Ectodermal cell (in vitro differentiated cells): ENCODE measurements around the gene ZNF462.
"Not testable (repeated sequence)": the region's sequence is repeated elsewhere in the genome, so short reads cannot be mapped to it uniquely, and the experiment has no call there.

Experiments used
- H3K27ac ChIP-seq: 2 replicates; pipeline ENCODE4 v1.7.0; 2013; ENCODE audit warnings: mild to moderate bottlenecking, low read depth, low read length; ENCODE audit not compliant: insufficient read depth, poor library complexity, severe bottlenecking
- H3K27me3 ChIP-seq: 2 replicates; pipeline ENCODE4 v1.7.0; 2013; ENCODE audit warnings: mild to moderate bottlenecking, low read length; ENCODE audit not compliant: insufficient read depth, control insufficient read depth, poor library complexity, severe bottlenecking
- H3K36me3 ChIP-seq: one replicate; pipeline ENCODE4 v1.7.0; 2013; ENCODE audit warnings: low read length; ENCODE audit not compliant: control insufficient read depth, insufficient read depth
- H3K4me1 ChIP-seq: one replicate; pipeline ENCODE4 v1.7.0; 2013; ENCODE audit warnings: low read length; ENCODE audit not compliant: control insufficient read depth, insufficient read depth
- H3K4me3 ChIP-seq: 2 replicates; pipeline ENCODE4 v1.7.0; 2013; ENCODE audit warnings: low read depth, low read length, control low read depth; ENCODE audit not compliant: insufficient read depth
- H3K9me3 ChIP-seq: 2 replicates; pipeline ENCODE4 v1.7.0; 2013; ENCODE audit warnings: mild to moderate bottlenecking, low read length, moderate library complexity; ENCODE audit not compliant: control insufficient read depth
- WGBS, 2 experiments: methylation state at CpG; one replicate each; pipeline ENCODE4 v1.1.7; 2013; ENCODE audit warnings: missing lambda C conversion rate in 2 of 2; 5-methylcytosine and 5-hydroxymethylcytosine counted together

Gene ZNF462

DNA sequence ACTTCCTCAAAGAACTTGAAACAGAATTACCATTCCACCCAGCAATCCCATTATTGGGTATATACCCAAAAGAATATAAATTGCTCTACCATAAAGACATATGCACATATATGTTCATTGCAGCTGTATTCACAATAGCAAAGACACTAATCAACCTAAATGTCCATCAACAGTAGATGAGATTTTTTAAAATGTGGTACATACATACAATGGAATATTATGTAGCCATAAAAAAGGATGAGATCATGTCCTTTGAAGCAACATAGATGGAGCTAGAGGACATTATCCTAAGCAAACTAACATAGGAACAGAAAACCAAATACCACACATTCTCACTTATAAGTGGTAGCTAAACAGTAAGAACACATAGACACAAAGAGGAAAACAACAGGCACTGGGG is 28.1 kb upstream of the ZNF462 start:
- H3K4me1 ChIP-seq = no peaks in the 10 kb centered on the region
- no peak overlapping the region for H3K4me3 ChIP-seq
- H3K9me3 ChIP-seq = no peaks in the 10 kb centered on the region
- no peaks in the 10 kb centered on the region for H3K27me3 ChIP-seq
- H3K36me3 ChIP-seq = no peaks in the 10 kb centered on the region
- H3K27ac ChIP-seq = no peak overlapping the region

- Histone ChIP-seq H3K36me3 (no peaks in the 10 kb centered on the region), H3K4me1 (no peaks in the 10 kb centered on the region), H3K27me3 (no peaks in the 10 kb centered on the region), H3K4me3 (no peak overlapping the region), H3K9me3 (no peaks in the 10 kb centered on the region), H3K27ac (no peak overlapping the region)
- WGBS, 2 experiments = 94% methylated on average over 1 of the region's 2 CpGs; no CpG with 5 or more reads in 1 of the 2 experiments
Observed at GRCh38 chr9:106835840-106836239, 27.1 kb upstream of the ZNF462 start.

DNA sequence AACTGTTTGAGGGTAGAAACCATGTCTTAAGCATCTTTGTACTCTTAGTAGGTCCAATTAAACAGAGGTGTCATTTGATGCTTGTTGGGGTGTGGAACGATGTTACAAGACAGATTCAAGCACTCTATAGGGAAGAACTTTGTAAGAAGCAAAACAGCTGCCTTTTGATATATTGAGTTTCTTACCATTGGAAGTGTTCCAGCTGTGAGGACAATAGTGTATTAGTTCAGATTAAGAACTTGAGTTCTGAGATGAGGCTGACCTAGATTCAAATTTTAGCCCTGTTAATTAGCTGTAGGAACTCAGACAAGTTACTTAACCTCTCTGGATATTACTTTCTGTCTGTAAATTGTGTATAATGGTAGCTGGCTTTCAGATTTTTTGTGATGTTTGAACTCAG is 19.6 kb upstream of the ZNF462 start:
- H3K36me3 ChIP-seq = no peaks in the 10 kb centered on the region
- no peaks in the 10 kb centered on the region for H3K4me1 ChIP-seq
- H3K4me3 ChIP-seq = no peak overlapping the region
- H3K9me3 ChIP-seq = no peaks in the 10 kb centered on the region
- no peak overlapping the region for H3K27ac ChIP-seq
- no peaks in the 10 kb centered on the region for H3K27me3 ChIP-seq
- WGBS, 2 experiments = 95 to 100% methylated on average over 1 of the region's 1 CpG

DNA sequence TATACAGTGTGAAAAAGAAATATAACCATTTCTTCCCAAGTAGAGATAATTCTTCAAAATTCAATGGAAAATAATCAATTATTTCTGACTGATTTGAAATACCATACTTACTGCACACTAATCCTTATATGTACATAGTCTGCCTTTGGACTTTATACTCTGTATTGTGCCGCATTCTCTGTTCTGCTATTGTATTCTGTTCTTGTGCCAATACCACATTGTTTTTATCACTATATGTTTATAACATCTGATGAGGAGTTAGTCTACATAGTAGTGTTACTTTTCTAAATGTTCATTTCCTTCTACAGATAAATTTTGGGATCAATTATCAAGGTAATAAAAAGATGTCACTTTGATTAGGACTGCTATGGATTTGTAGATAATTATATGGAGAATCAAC is 16.7 kb upstream of the ZNF462 start:
- no peaks in the 10 kb centered on the region for H3K27me3 ChIP-seq
- WGBS, 2 experiments = 88 to 100% methylated on average over 1 of the region's 1 CpG
- H3K27ac ChIP-seq = no peak overlapping the region
- no peaks in the 10 kb centered on the region for H3K9me3 ChIP-seq
- H3K4me3 ChIP-seq = no peak overlapping the region
- H3K4me1 ChIP-seq = no peaks in the 10 kb centered on the region
- no peaks in the 10 kb centered on the region for H3K36me3 ChIP-seq

DNA sequence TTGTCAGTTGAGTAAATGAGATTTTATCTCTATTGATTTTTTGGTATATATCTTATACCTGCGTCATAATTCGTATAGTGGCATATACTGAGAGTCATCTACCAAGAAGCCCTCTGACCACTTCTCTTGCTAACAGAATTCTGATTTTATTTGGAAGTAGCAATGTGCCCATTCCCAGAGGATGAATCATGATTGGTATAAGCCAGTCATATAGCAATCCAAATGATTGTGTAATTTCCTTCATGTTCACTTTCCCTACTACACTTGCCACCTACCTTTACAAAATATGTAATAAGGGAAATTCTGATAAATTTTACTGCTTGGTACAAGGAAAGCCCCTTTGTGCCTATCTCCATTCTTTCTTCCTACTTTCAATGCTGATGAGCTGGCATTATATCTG is 16.1 kb upstream of the ZNF462 start:
- Histone ChIP-seq H3K9me3 (no peaks in the 10 kb centered on the region), H3K4me1 (no peaks in the 10 kb centered on the region), H3K36me3 (no peaks in the 10 kb centered on the region), H3K27me3 (no peaks in the 10 kb centered on the region), H3K27ac (no peak overlapping the region), H3K4me3 (no peak overlapping the region)
- 96 to 100% methylated on average over 2 of the region's 2 CpGs for WGBS, 2 experiments

- not testable (repeated sequence) for H3K36me3 ChIP-seq, H3K27ac ChIP-seq, H3K4me3 ChIP-seq, H3K27me3 ChIP-seq, H3K4me1 ChIP-seq, H3K9me3 ChIP-seq
- 94 to 95% methylated on average over 8 of the region's 8 CpGs for WGBS, 2 experiments
Observed at GRCh38 chr9:106851640-106852039, 11.3 kb upstream of the ZNF462 start.

DNA sequence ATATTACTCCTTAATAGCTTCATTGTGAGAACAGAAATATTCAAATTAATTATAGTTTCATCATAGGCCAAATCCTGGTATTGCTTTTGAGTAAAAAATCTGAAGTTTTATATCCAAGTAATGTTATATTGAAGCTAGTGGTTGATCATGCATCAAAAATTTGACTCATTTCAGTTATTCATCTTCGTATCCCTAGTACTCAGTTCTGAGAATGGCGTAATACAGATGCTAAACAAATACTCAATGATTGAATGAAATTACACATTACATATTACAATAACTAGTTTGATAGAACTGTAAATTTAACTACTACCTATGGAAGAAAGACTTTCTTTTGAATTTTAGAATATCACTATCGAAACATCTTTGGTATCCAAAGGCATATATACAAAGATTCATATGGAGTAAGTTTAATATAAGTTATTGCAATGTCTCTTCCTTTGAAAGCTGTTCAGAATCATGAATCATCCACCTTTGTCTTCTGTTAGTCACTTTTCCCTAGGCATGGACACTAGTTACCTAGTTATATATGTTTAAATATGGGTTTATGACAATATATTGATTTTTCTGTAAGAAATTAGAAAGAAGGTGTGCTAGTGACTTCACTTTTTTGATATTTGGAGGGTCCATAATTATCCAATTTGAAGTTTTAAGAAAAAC is 5.0 kb upstream of the ZNF462 start:
- H3K27me3 ChIP-seq = no peaks in the 10 kb centered on the region
- H3K4me1 ChIP-seq = peaks cover 9% of the 10 kb centered on the region
- 80% methylated on average over 2 of the region's 3 CpGs; no CpG with 5 or more reads in 1 of the 2 experiments for WGBS, 2 experiments
- no peaks in the 10 kb centered on the region for H3K9me3 ChIP-seq
- H3K4me3 ChIP-seq = no peak overlapping the region
- H3K36me3 ChIP-seq = no peaks in the 10 kb centered on the region
- no peak overlapping the region for H3K27ac ChIP-seq

DNA sequence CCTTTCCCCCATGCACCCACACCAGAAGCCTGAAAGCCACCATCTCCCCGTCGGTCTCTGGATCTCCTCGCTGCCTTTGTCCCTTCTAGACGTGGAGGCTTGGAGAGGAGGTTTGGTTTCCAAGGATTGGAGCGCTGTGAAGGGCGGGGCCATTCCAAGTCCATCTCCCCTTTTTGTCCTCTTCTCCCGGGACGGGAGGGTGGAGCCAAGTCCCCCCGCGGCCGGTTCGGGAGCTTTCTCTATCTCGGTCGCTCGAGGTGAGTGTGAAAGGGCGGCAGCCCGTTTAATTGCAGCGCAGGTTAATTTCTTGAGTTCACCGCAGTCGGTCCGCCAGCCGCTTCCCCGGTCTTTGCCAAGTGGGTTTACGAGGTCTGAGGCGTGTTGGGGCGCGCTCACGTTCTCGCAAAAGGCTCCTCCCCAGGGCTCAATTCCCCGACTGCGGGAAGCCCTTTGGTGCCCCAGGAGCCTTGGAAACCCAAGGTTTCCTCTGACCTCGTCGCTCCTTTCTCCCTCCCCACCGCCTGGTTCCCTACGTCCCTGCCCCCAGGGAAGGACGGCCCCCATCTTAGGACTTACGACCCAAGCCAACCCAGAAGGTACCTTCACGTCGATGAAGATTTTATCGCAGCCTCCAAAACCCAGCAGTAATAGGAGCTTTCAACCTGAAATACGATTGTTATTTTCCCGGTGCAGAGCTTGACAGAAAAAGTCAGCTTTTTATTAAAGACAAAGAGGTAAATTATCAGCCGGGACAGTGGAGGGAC is 2.8 kb upstream of the ZNF462 start:
- WGBS, 2 experiments = 0 to 1% methylated on average over 41 to 43 of the region's 43 CpGs
- Histone ChIP-seq H3K4me3 (peak overlapping the region; percentile 82), H3K36me3 (no peaks in the 10 kb centered on the region), H3K9me3 (no peaks in the 10 kb centered on the region), H3K27ac (peak overlapping the region; percentile 89), H3K4me1 (peaks cover 10% of the 10 kb centered on the region), H3K27me3 (no peaks in the 10 kb centered on the region)

DNA sequence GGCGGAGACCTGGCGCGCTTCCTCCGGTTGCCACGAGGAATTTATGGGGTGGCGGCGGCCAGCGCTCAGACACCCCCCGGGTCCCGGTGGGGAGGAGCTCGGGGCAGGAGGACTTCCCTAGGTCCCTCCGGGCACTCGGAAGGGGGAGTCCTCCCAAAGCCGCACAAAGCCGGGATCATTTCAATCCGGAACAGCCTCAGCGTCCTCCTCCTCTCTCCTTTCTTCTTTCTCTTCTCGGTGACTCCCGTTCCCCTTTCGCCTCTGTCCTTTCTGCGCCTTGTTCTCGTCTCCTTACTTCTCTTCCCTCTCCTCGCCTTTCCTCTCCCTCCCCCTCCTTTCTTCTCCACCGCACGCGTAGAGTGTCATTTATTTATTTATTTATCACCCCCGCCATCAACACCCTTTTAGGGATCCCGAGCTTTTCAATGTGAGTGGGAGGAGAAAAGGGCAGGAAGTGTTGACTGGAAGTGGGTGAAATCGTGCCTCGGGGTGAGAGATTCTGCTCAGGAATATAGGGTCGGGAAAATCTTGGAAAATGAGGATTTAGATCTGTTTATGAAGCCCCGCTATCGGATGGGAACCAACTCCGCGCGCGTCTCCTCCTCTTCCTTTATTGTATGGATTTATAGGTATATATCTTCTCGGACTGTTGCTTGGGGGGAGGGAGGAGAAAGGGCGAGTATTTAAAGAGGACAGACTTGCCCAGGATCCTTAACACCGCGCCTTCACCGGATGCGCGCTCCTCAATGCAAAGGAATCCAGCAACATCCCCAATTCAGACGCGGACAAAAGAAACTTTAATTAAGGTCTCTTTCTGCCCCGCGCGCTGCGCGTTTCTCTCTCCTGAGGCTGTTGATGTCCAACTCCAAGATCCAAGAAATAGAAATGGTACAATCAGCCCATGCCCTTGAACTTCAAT is 2.0 kb upstream of the ZNF462 start:
- 1% methylated on average over 47 to 50 of the region's 51 CpGs for WGBS, 2 experiments
- Histone ChIP-seq H3K27ac (peak overlapping the region; percentile 89), H3K9me3 (no peaks in the 10 kb centered on the region), H3K36me3 (no peaks in the 10 kb centered on the region), H3K4me3 (peak overlapping the region; percentile 82), H3K27me3 (no peaks in the 10 kb centered on the region), H3K4me1 (peaks cover 18% of the 10 kb centered on the region)

DNA sequence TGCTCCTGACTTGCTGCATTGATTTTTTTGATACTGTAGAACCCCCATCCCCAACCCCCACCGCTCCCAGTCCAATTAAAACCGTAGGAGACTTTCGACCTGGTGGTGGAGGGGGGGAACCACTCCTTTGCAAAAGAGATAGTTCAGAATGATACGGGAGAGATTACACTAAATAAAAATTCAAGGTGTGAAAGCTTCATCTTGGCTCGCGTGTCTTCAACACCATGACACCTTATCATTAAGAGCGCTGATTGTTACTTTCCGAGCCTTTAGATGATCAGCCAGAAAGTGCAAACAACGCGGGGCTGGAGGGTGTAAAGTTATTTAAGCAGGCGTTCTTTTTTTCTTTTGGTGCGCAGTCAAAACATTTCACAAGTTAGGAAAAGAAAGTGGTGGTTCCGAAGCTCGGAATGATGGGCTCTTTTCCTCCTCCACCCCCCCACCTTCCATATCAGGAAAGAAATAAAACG is 1.3 kb upstream of the ZNF462 start:
- peak overlapping the region; percentile 82 for H3K4me3 ChIP-seq
- H3K27me3 ChIP-seq = no peaks in the 10 kb centered on the region
- H3K27ac ChIP-seq = peak overlapping the region; percentile 89
- no peaks in the 10 kb centered on the region for H3K9me3 ChIP-seq
- 0% methylated on average over 10 to 14 of the region's 15 CpGs for WGBS, 2 experiments
- peaks cover 25% of the 10 kb centered on the region for H3K4me1 ChIP-seq
- no peaks in the 10 kb centered on the region for H3K36me3 ChIP-seq
